Mesodermal cell (in vitro differentiated cells): Measurements from ENCODE around the gene BEGAIN. TPM values are rescaled to one million over a fixed set of nuclear protein-coding genes. Genes with fewer than 3 reads are reported as not detected.

Experiments
- H3K27ac ChIP-seq: 2 replicates; pipeline ENCODE4 v1.7.0; 2013; ENCODE audit warnings: mild to moderate bottlenecking, low read depth, low read length, moderate library complexity; ENCODE audit not compliant: severe bottlenecking
- H3K36me3 ChIP-seq: 2 replicates; pipeline ENCODE4 v1.7.1; 2013; ENCODE audit warnings: mild to moderate bottlenecking, low read length, moderate library complexity; ENCODE audit not compliant: control insufficient read depth, insufficient read depth
- H3K4me1 ChIP-seq: one replicate; pipeline ENCODE4 v1.7.1; 2013; ENCODE audit warnings: mild to moderate bottlenecking, low read length; ENCODE audit not compliant: insufficient read depth, control insufficient read depth, poor library complexity, severe bottlenecking
- H3K4me3 ChIP-seq: 2 replicates; pipeline ENCODE4 v1.7.0; 2013; ENCODE audit warnings: low read length, control low read depth, mild to moderate bottlenecking; ENCODE audit not compliant: insufficient read depth, poor library complexity, severe bottlenecking; ENCODE audit errors: extremely low read depth
- H3K9me3 ChIP-seq: 2 replicates; pipeline ENCODE4 v1.7.1; 2013; ENCODE audit warnings: mild to moderate bottlenecking, low read length, moderate library complexity; ENCODE audit not compliant: control insufficient read depth
- WGBS, 2 experiments: methylation state at CpG; one replicate each; pipeline ENCODE4 v1.1.5; 2013; ENCODE audit warnings: missing lambda C conversion rate in 2 of 2; ENCODE audit not compliant: insufficient coverage in 2 of 2; 5-methylcytosine and 5-hydroxymethylcytosine counted together
- polyA plus RNA-seq, 2 experiments: library from polyadenylated mRNA; stranded (reverse); fragments of 50-300 nt; gene quantifications; one replicate each; pipeline ENCODE4 v1.2.3, GENCODE V29; 2013

Gene BEGAIN
- polyA plus RNA-seq (2013, experiment 1 of 2): 2.0 TPM
- 2.0 TPM for polyA plus RNA-seq (2013, experiment 2 of 2)

- no peaks in the 10 kb centered on the region for H3K9me3 ChIP-seq
- H3K4me3 ChIP-seq: peak within 1 kb of the TSS; percentile 53
- 2% methylated on average over 34 to 40 of the region's 90 CpGs for WGBS, 2 experiments
- H3K4me1 ChIP-seq: peaks cover 4% of the 10 kb centered on the region
- H3K27ac ChIP-seq: no peak within 1 kb of the TSS
- no peaks in the 10 kb centered on the region for H3K36me3 ChIP-seq
These were observed at the start of gene BEGAIN for GRCh38 chr14:100587086-100587762. Gene BEGAIN (minus strand): TSS chr14:100587417. CDS start chr14:100587290, 127 bp downstream.

- Histone ChIP-seq H3K4me3 (no peak overlapping the region), H3K9me3 (no peaks in the 10 kb centered on the region), H3K36me3 (no peaks in the 10 kb centered on the region), H3K4me1 (no peaks in the 10 kb centered on the region), H3K27ac (no peak overlapping the region)
- 93 to 94% methylated on average over 13 to 14 of the region's 14 CpGs for WGBS, 2 experiments
These were observed 49.3 kb upstream of the BEGAIN start for GRCh38 chr14:100636559-100636958.

GRCh38 chr14:100634026-100634425, 46.8 kb upstream of the BEGAIN start:
- 89 to 90% methylated on average over 11 of the region's 11 CpGs for WGBS, 2 experiments
- Histone ChIP-seq H3K4me1 (no peaks in the 10 kb centered on the region), H3K4me3 (no peak overlapping the region), H3K9me3 (no peaks in the 10 kb centered on the region), H3K27ac (no peak overlapping the region), H3K36me3 (no peaks in the 10 kb centered on the region)

GRCh38 chr14:100633406-100633805, 46.2 kb upstream of the BEGAIN start:
- H3K4me1 ChIP-seq: no peaks in the 10 kb centered on the region
- no peaks in the 10 kb centered on the region for H3K9me3 ChIP-seq
- H3K4me3 ChIP-seq: no peak overlapping the region
- WGBS, 2 experiments: 90 to 95% methylated on average over 6 to 9 of the region's 10 CpGs
- H3K27ac ChIP-seq: no peak overlapping the region
- no peaks in the 10 kb centered on the region for H3K36me3 ChIP-seq

- no peak overlapping the region for H3K27ac ChIP-seq
- peaks cover 3% of the 10 kb centered on the region for H3K9me3 ChIP-seq
- H3K36me3 ChIP-seq: no peaks in the 10 kb centered on the region
- WGBS, 2 experiments: 89 to 95% methylated on average over 11 to 12 of the region's 15 CpGs
- H3K4me3 ChIP-seq: no peak overlapping the region
- H3K4me1 ChIP-seq: no peaks in the 10 kb centered on the region
These were observed 42.5 kb upstream of the BEGAIN start for GRCh38 chr14:100629696-100630095.

- Histone ChIP-seq H3K27ac (no peak overlapping the region), H3K4me1 (no peaks in the 10 kb centered on the region), H3K36me3 (no peaks in the 10 kb centered on the region), H3K9me3 (peaks cover 3% of the 10 kb centered on the region), H3K4me3 (no peak overlapping the region)
- 94 to 97% methylated on average over 10 to 13 of the region's 13 CpGs for WGBS, 2 experiments
These were observed 41.9 kb upstream of the BEGAIN start for GRCh38 chr14:100629098-100629497.

GRCh38 chr14:100628225-100628624, 41.0 kb upstream of the BEGAIN start:
- no peak overlapping the region for H3K27ac ChIP-seq
- no peaks in the 10 kb centered on the region for H3K4me1 ChIP-seq
- H3K36me3 ChIP-seq: no peaks in the 10 kb centered on the region
- 92 to 94% methylated on average over 12 of the region's 12 CpGs for WGBS, 2 experiments
- no peak overlapping the region for H3K4me3 ChIP-seq
- peaks cover 3% of the 10 kb centered on the region for H3K9me3 ChIP-seq

- Histone ChIP-seq H3K4me3 (no peak overlapping the region), H3K27ac (no peak overlapping the region), H3K4me1 (no peaks in the 10 kb centered on the region), H3K9me3 (peaks cover 3% of the 10 kb centered on the region), H3K36me3 (no peaks in the 10 kb centered on the region)
- WGBS, 2 experiments: 100% methylated on average over 1 of the region's 1 CpG; no CpG with 5 or more reads in 1 of the 2 experiments
These were observed 39.4 kb upstream of the BEGAIN start for GRCh38 chr14:100626614-100627013.

- no peaks in the 10 kb centered on the region for H3K4me1 ChIP-seq
- no peaks in the 10 kb centered on the region for H3K36me3 ChIP-seq
- 89 to 95% methylated on average over 8 of the region's 8 CpGs for WGBS, 2 experiments
- H3K4me3 ChIP-seq: no peak overlapping the region
- H3K27ac ChIP-seq: no peak overlapping the region
- H3K9me3 ChIP-seq: peaks cover 3% of the 10 kb centered on the region
These were observed 36.7 kb upstream of the BEGAIN start for GRCh38 chr14:100623961-100624360.

- WGBS, 2 experiments: 92 to 100% methylated on average over 1 of the region's 1 CpG
- no peaks in the 10 kb centered on the region for H3K36me3 ChIP-seq
These were observed 36.3 kb upstream of the BEGAIN start for GRCh38 chr14:100623557-100623956.

GRCh38 chr14:100622708-100623485, 35.7 kb upstream of the BEGAIN start:
- peaks cover 3% of the 10 kb centered on the region for H3K9me3 ChIP-seq
- H3K4me3 ChIP-seq: no peak overlapping the region
- H3K4me1 ChIP-seq: no peaks in the 10 kb centered on the region
- no peak overlapping the region for H3K27ac ChIP-seq
- H3K36me3 ChIP-seq: no peaks in the 10 kb centered on the region
- 88 to 94% methylated on average over 12 to 17 of the region's 22 CpGs for WGBS, 2 experiments

More at GRCh38 chr14:100623557-100623956, 36.3 kb upstream of the BEGAIN start:
- Histone ChIP-seq H3K27ac (no peak overlapping the region), H3K4me3 (no peak overlapping the region), H3K4me1 (no peaks in the 10 kb centered on the region), H3K9me3 (peaks cover 3% of the 10 kb centered on the region)
